Smooth muscle cell (in vitro differentiated cells): ENCODE data around the gene MAGI1. TPM values are rescaled to one million over a fixed set of nuclear protein-coding genes. Genes with fewer than 3 reads are reported as not detected.

ENCODE experiments used
- DNase-seq: peaks from one replicate; lab custom pipeline; 2025; ENCODE audit not compliant: unreplicated experiment; lab: John Stamatoyannopoulos, UW
- H2AFZ ChIP-seq: fragments of 200-600 bp; sonication (generic); 2 replicates; pipeline ENCODE4 v1.6.0; 2016; ENCODE audit warnings: antibody characterized with exemption, low read depth, mild to moderate bottlenecking
- H3F3A ChIP-seq: fragments of 200-600 bp; sonication (generic); 2 replicates; pipeline ENCODE4 v1.6.0; 2017; ENCODE audit warnings: antibody characterized with exemption, low read depth
- H3K27ac ChIP-seq: fragments of 200-600 bp; sonication (generic); 2 replicates; pipeline ENCODE4 v1.5.1; 2016; ENCODE audit warnings: low read depth, mild to moderate bottlenecking
- H3K27me3 ChIP-seq: fragments of 200-600 bp; sonication (generic); 2 replicates; pipeline ENCODE4 v1.6.1; 2016; ENCODE audit warnings: low read depth, mild to moderate bottlenecking
- H3K36me3 ChIP-seq: fragments of 200-600 bp; sonication (generic); 2 replicates; pipeline ENCODE4 v1.5.1; 2016; ENCODE audit warnings: low read depth
- H3K4me1 ChIP-seq: fragments of 200-600 bp; sonication (generic); 2 replicates; pipeline ENCODE4 v1.5.1; 2016; ENCODE audit warnings: low read depth
- H3K4me2 ChIP-seq: fragments of 200-600 bp; sonication (generic); 2 replicates; pipeline ENCODE4 v1.6.0; 2016; ENCODE audit warnings: mild to moderate bottlenecking
- H3K4me3 ChIP-seq: fragments of 200-600 bp; sonication (generic); 2 replicates; pipeline ENCODE4 v1.5.1; 2016; ENCODE audit warnings: mild to moderate bottlenecking
- H3K79me2 ChIP-seq: fragments of 200-600 bp; sonication (generic); 2 replicates; pipeline ENCODE4 v1.6.0; 2016; ENCODE audit warnings: low read depth, mild to moderate bottlenecking
- H3K9ac ChIP-seq: fragments of 200-600 bp; sonication (generic); 2 replicates; pipeline ENCODE4 v1.6.0; 2016; ENCODE audit warnings: low read depth
- H3K9me3 ChIP-seq: fragments of 200-600 bp; sonication (generic); replicated peaks from 2 replicates; pipeline ENCODE4 v1.5.1; 2016; ENCODE audit warnings: low read depth
- H4K20me1 ChIP-seq: fragments of 200-600 bp; sonication (generic); 2 replicates; pipeline ENCODE4 v1.6.0; 2016; ENCODE audit warnings: low read depth
- WGBS: methylation state at CpG from one replicate; pipeline ENCODE4 v1.1.7; 2016; ENCODE audit warnings: low lambda C conversion rate; 5-methylcytosine and 5-hydroxymethylcytosine counted together
- polyA plus RNA-seq: library from polyadenylated mRNA; unstranded; fragments of >200 nt; fragmentation: Nextera tagmentation; extraction: Ambion mirVana; gene quantifications from 2 replicates; pipeline ENCODE4 v1.2.1, GENCODE V29; 2016
- total RNA-seq: library from RNA; depleted of rRNA; stranded (reverse); fragments of >200 nt; gene quantifications from 2 replicates; pipeline ENCODE4 v1.2.3, GENCODE V29; 2014
- TF ChIP-seq, protein P1 (sequence below): fragments of 200-600 bp; sonication (generic); IDR thresholded peaks from 2 replicates; pipeline ENCODE4 v1.5.1; 2017; ENCODE audit warnings: borderline replicate concordance, mild to moderate bottlenecking, antibody characterized with exemption; ENCODE audit not compliant: insufficient read depth, poor library complexity, severe bottlenecking

MAGI1 gene
- total and polyA plus RNA-seq, 2 experiments from 2014 or later: 9.9 to 23.3 TPM

DNA sequence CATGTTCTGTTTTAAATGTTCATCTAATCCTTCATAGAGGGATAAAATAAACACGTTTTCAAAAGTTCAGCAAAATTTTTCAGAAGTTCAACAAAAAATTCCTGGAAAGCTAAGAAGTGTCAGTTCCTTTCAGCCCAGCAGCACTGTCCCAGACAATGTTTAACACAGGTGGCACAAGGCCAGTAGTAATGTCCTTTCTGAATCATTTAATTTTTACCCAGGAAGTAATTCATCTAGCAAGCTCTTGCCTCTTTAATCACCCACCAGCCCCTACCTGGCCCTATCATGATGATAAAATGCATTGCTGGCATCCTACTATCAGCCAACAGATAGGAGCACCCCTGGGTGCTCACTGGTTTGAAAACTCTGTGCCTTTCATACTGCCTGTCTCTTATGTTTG, 723.8 kb downstream of the MAGI1 start:
- Histone ChIP-seq H3K27me3 (no peaks in the 10 kb centered on the region), H3K79me2 (no peaks in the 10 kb centered on the region), H3K4me3 (no peak overlapping the region), H3K4me2 (no peak overlapping the region), H3K27ac (no peak overlapping the region), H3F3A (no peaks in the 10 kb centered on the region), H3K36me3 (no peaks in the 10 kb centered on the region), H3K9ac (no peak overlapping the region), H2AFZ (no peak overlapping the region), H3K9me3 (no peaks in the 10 kb centered on the region), H4K20me1 (no peaks in the 10 kb centered on the region), H3K4me1 (no peaks in the 10 kb centered on the region)
- WGBS: 95% methylated on average over 1 of the region's 1 CpG
- TF ChIP-seq, protein P1, sequence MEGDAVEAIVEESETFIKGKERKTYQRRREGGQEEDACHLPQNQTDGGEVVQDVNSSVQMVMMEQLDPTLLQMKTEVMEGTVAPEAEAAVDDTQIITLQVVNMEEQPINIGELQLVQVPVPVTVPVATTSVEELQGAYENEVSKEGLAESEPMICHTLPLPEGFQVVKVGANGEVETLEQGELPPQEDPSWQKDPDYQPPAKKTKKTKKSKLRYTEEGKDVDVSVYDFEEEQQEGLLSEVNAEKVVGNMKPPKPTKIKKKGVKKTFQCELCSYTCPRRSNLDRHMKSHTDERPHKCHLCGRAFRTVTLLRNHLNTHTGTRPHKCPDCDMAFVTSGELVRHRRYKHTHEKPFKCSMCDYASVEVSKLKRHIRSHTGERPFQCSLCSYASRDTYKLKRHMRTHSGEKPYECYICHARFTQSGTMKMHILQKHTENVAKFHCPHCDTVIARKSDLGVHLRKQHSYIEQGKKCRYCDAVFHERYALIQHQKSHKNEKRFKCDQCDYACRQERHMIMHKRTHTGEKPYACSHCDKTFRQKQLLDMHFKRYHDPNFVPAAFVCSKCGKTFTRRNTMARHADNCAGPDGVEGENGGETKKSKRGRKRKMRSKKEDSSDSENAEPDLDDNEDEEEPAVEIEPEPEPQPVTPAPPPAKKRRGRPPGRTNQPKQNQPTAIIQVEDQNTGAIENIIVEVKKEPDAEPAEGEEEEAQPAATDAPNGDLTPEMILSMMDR: no peak
- DNase-seq: no peak

DNA sequence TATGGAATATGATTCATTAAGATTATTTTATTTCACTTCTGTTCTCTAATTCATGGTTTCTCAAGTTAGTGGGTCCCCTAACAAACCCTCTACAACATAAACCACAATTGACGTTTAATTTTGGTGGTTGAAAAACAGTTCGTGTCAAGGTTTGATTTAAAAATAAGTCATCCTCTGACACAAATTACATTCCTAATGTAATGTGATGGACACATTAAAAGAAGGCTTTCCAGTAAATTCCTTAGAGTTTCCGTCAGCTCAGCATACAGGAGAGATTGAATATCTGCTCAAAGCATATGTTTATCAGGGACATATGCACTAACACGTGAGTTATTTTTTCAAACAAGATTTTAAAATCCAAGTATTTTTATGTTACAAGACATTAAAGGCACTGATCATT, 724.4 kb downstream of the MAGI1 start:
- H3K79me2 ChIP-seq: no peaks in the 10 kb centered on the region
- no peaks in the 10 kb centered on the region for H3F3A ChIP-seq
- no peak overlapping the region for H3K9ac ChIP-seq
- H3K27me3 ChIP-seq: no peaks in the 10 kb centered on the region
- no peak overlapping the region for H2AFZ ChIP-seq
- no peaks in the 10 kb centered on the region for H3K36me3 ChIP-seq
- H3K4me2 ChIP-seq: no peak overlapping the region
- DNase-seq: no peak
- WGBS: 89% methylated on average over 4 of the region's 4 CpGs
- H4K20me1 ChIP-seq: no peaks in the 10 kb centered on the region
- peaks cover under 1% of the 10 kb centered on the region for H3K4me1 ChIP-seq
- H3K4me3 ChIP-seq: no peak overlapping the region
- H3K27ac ChIP-seq: no peak overlapping the region
- no peaks in the 10 kb centered on the region for H3K9me3 ChIP-seq
- TF ChIP-seq, protein P1: no peak

DNA sequence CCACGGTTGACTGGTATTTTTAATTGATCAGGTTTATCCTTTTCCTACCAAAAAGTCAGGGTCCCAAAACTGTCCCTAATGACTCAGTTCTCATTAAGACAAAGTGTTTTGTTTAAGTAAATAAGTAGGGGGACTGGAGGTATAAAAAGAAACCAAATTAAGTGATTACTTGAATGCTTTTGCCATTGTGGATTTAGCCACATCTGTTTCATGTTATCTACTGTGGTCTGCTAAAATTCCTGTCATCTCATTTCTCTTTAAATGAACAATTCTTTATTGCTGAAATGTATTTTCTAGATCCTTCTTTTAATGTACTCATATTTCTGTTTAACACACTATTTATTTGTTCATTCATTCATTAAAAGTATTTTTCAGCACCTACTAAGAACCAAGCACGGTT, 725.1 kb downstream of the MAGI1 start:
- H3K36me3 ChIP-seq: no peaks in the 10 kb centered on the region
- no peak overlapping the region for H3K4me2 ChIP-seq
- H3K79me2 ChIP-seq: no peaks in the 10 kb centered on the region
- no peak overlapping the region for H3K9ac ChIP-seq
- no peaks in the 10 kb centered on the region for H3K27me3 ChIP-seq
- WGBS: 87% methylated on average over 2 of the region's 2 CpGs
- TF ChIP-seq, protein P1: no peak
- H3K4me3 ChIP-seq: no peak overlapping the region
- H2AFZ ChIP-seq: no peak overlapping the region
- no peaks in the 10 kb centered on the region for H4K20me1 ChIP-seq
- H3K4me1 ChIP-seq: peaks cover 5% of the 10 kb centered on the region
- no peak overlapping the region for H3K27ac ChIP-seq
- H3F3A ChIP-seq: no peaks in the 10 kb centered on the region
- no peaks in the 10 kb centered on the region for H3K9me3 ChIP-seq
- DNase-seq: no peak

DNA sequence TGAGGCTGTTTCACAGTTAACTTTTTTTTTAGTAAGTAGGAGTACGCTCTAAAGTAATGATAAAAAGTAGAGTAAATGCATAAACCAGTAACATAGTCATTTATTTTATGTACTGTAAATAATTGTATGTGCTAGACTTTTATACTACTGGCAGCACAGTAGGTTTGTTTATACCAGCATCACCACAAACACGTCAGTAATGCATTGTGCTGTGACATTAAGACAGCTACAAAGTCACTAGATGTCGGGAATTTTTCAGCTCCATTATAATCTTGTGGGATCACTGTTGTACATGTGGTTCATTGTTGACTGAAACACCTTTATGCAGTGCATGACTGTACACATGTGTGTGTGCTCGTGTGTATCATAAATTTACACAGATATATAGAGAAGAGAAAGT, 732.9 kb downstream of the MAGI1 start:
- H3K9me3 ChIP-seq: no peaks in the 10 kb centered on the region
- no peak overlapping the region for H3K27ac ChIP-seq
- no peak overlapping the region for H3K4me2 ChIP-seq
- H3K4me3 ChIP-seq: no peak overlapping the region
- DNase-seq: no peak
- no peaks in the 10 kb centered on the region for H3K36me3 ChIP-seq
- WGBS: 93% methylated on average over 4 of the region's 4 CpGs
- no peaks in the 10 kb centered on the region for H4K20me1 ChIP-seq
- no peaks in the 10 kb centered on the region for H3F3A ChIP-seq
- H3K27me3 ChIP-seq: no peaks in the 10 kb centered on the region
- TF ChIP-seq, protein P1: no peak
- H3K79me2 ChIP-seq: no peaks in the 10 kb centered on the region
- H2AFZ ChIP-seq: no peak overlapping the region
- H3K9ac ChIP-seq: no peak overlapping the region
- peaks cover 5% of the 10 kb centered on the region for H3K4me1 ChIP-seq
